HepG2 (cell line): ENCODE measurements around the gene CPA2. TPM values are rescaled to one million over a fixed set of nuclear protein-coding genes. Genes with fewer than 3 reads are reported as not detected.

ENCODE experiments used
- CAMTA2 ChIP-seq: sonication (generic); formaldehyde crosslinking; IDR thresholded peaks from 2 replicates; pipeline ENCODE4 v1.4.0; 2020; ENCODE audit warnings: mild to moderate bottlenecking, missing genetic modification reagents, borderline replicate concordance
- HINFP ChIP-seq: sonication (generic); formaldehyde crosslinking; IDR thresholded peaks from 2 replicates; pipeline ENCODE4 v1.4.0; 2020; ENCODE audit warnings: low read depth, mild to moderate bottlenecking, missing genetic modification reagents
- HOXA7 ChIP-seq: sonication (generic); formaldehyde crosslinking; IDR thresholded peaks from 2 replicates; pipeline ENCODE4 v1.8.1; 2022; ENCODE audit warnings: mild to moderate bottlenecking, missing genetic modification reagents, moderate library complexity
- MTA1 ChIP-seq: sonication (generic); formaldehyde crosslinking; IDR thresholded peaks from 2 replicates; pipeline ENCODE4 v1.4.0; 2020; ENCODE audit warnings: missing genetic modification reagents, mild to moderate bottlenecking, borderline replicate concordance
- ZBTB33 ChIP-seq: sonication (generic); formaldehyde crosslinking; IDR thresholded peaks from 2 replicates; pipeline ENCODE4 v1.4.0; 2020; ENCODE audit warnings: missing genetic modification reagents
- ZNF317 ChIP-seq: sonication (generic); formaldehyde crosslinking; IDR thresholded peaks from 2 replicates; pipeline ENCODE4 v1.5.0; 2020; ENCODE audit warnings: mild to moderate bottlenecking, missing genetic modification reagents
- ZNF326 ChIP-seq: sonication (generic); formaldehyde crosslinking; IDR thresholded peaks from 2 replicates; pipeline ENCODE4 v1.4.0; 2020; ENCODE audit warnings: missing genetic modification reagents, borderline replicate concordance
- ZNF430 ChIP-seq: sonication (generic); formaldehyde crosslinking; IDR thresholded peaks from 2 replicates; pipeline ENCODE4 v1.9.0; 2021; ENCODE audit warnings: mild to moderate bottlenecking, missing genetic modification reagents
- ZNF672 ChIP-seq: sonication (generic); formaldehyde crosslinking; IDR thresholded peaks from 2 replicates; pipeline ENCODE4 v1.8.1; 2022; ENCODE audit warnings: missing genetic modification reagents
- polyA plus RNA-seq, 8 experiments: library from polyadenylated mRNA; depleted of rRNA in 3 of 8; stranded (reverse) in 7 of 8; unstranded in 1 of 8; fragments of >200 nt; fragmentation: Illumina TruSeq in 4 of 8; extraction: Trizol in 4 of 8; gene quantifications; 2 replicates each; pipeline versions ENCODE4 v1.2.1 to v1.2.3, GENCODE V29; 2011 to 2016; ENCODE audit warnings: low read depth in 4 of 8, missing spikeins in 1 of 8, mixed read lengths in 1 of 8; ENCODE audit not compliant: insufficient read depth in 1 of 8
- total RNA-seq, 5 experiments: library from RNA; depleted of rRNA; stranded (reverse); fragments of >200 nt; fragmentation: Illumina TruSeq; extraction: Trizol; gene quantifications; 2 replicates each; pipeline ENCODE4 v1.2.3, GENCODE V29; 2016; ENCODE audit warnings: low read depth in 1 of 5
- TF ChIP-seq, protein P1 (sequence below): sonication (generic); formaldehyde crosslinking; IDR thresholded peaks from 2 replicates; pipeline ENCODE4 v1.4.0; 2020; ENCODE audit warnings: mild to moderate bottlenecking, missing genetic modification reagents
- TF ChIP-seq, protein P2 (sequence below): fragments of 450-650 bp; IDR thresholded peaks from 2 replicates; pipeline ENCODE4 v1.6.1; 2017; ENCODE audit warnings: mild to moderate bottlenecking

Gene CPA2
- total and polyA plus RNA-seq, 2 of the 13 experiments (the other 11 are each of a cell fraction or from before 2014, with no cell fraction given): not detected

DNA sequence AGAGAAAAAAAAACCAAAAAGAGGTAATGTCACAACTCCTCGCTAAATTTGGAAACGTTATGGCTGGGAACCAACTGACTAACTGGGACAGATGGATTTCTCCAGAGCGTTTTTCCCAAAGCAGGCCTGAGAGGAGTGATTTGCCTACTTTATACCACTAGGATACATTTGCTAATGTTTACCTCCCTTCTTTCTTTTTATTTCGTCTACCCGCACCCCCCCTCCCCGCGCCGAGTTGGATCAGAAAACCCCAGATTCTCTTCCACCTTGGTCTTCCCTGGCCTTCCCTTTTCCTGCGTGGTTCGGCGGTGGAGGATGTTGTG lies 7.2 kb downstream of the CPA2 start (continued):
- TF ChIP-seq, protein P1, sequence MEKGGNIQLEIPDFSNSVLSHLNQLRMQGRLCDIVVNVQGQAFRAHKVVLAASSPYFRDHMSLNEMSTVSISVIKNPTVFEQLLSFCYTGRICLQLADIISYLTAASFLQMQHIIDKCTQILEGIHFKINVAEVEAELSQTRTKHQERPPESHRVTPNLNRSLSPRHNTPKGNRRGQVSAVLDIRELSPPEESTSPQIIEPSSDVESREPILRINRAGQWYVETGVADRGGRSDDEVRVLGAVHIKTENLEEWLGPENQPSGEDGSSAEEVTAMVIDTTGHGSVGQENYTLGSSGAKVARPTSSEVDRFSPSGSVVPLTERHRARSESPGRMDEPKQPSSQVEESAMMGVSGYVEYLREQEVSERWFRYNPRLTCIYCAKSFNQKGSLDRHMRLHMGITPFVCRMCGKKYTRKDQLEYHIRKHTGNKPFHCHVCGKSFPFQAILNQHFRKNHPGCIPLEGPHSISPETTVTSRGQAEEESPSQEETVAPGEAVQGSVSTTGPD (CRISPR knock-in tag): no peak
- TF ChIP-seq ZBTB33: no peak
- TF ChIP-seq ZNF430 (CRISPR knock-in tag): no peak
- no peak for TF ChIP-seq HINFP
- TF ChIP-seq HOXA7 (CRISPR knock-in tag): no peak
- TF ChIP-seq ZNF317 (CRISPR knock-in tag): no peak
- TF ChIP-seq, protein P2, sequence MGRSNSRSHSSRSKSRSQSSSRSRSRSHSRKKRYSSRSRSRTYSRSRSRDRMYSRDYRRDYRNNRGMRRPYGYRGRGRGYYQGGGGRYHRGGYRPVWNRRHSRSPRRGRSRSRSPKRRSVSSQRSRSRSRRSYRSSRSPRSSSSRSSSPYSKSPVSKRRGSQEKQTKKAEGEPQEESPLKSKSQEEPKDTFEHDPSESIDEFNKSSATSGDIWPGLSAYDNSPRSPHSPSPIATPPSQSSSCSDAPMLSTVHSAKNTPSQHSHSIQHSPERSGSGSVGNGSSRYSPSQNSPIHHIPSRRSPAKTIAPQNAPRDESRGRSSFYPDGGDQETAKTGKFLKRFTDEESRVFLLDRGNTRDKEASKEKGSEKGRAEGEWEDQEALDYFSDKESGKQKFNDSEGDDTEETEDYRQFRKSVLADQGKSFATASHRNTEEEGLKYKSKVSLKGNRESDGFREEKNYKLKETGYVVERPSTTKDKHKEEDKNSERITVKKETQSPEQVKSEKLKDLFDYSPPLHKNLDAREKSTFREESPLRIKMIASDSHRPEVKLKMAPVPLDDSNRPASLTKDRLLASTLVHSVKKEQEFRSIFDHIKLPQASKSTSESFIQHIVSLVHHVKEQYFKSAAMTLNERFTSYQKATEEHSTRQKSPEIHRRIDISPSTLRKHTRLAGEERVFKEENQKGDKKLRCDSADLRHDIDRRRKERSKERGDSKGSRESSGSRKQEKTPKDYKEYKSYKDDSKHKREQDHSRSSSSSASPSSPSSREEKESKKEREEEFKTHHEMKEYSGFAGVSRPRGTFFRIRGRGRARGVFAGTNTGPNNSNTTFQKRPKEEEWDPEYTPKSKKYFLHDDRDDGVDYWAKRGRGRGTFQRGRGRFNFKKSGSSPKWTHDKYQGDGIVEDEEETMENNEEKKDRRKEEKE: no peak
- TF ChIP-seq MTA1 (CRISPR knock-in tag): no peak
- TF ChIP-seq ZNF672 (CRISPR knock-in tag): no peak
- no peak for TF ChIP-seq ZNF326
- TF ChIP-seq CAMTA2 (CRISPR knock-in tag): no peak
